ENCODE results near the gene NKAIN2. TPM values are rescaled to one million over a fixed set of nuclear protein-coding genes. Genes with fewer than 3 reads are reported as not detected.
"Not testable (repeated sequence)": the region's sequence is repeated elsewhere in the genome, so short reads cannot be mapped to it uniquely, and the experiment has no call there.

Gene NKAIN2
- polyA plus RNA-seq, 10 donors, result 5.3 to 9.9 (median 7.2) TPM

DNA sequence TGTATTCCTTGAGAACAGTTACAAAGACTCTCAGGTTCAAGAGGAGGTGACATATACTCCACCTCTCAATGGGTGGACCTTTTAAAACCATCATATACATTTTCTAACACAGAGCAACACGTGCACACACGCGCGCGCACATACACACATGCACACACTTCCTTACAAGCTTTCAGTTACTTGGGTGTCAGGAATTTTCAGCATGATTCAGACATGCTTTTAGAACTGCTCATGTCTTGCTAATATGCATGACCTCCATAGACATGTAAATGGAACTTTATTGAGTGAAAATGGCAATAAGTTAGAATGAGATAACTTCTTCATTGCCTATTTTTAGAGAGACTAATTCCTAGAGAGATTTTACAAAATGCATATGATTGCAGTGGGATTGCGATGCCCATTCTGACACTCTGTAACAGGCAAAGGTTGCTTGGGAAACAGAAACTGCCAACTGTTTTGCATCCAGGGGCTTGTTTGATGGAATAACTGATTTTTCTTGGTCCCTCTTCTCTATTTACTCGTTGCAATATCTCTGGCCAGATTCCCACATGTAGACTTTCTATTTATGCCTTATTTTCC, 627.2 kb downstream of the NKAIN2 start:
- no peak for DNase-seq

DNA sequence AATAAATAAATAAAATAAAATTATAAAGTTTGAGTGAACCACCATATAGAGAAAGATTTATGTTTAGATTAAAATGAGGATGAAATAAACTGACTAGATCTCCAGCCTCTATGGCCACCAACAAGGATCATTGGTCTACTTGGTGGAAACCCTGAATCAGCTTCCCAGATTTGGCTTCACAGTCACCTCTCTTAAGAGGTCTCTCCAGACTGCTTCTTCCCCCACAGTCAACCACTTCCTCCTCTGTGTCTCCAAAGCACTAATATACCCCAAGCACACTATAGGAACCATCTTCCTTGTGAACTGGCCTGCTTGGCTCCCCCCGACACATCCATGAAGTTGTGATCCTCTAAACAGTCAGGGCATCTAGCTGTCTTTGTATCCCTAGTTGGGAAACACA, 629.0 kb downstream of the NKAIN2 start:
- DNase-seq, result no peak

DNA sequence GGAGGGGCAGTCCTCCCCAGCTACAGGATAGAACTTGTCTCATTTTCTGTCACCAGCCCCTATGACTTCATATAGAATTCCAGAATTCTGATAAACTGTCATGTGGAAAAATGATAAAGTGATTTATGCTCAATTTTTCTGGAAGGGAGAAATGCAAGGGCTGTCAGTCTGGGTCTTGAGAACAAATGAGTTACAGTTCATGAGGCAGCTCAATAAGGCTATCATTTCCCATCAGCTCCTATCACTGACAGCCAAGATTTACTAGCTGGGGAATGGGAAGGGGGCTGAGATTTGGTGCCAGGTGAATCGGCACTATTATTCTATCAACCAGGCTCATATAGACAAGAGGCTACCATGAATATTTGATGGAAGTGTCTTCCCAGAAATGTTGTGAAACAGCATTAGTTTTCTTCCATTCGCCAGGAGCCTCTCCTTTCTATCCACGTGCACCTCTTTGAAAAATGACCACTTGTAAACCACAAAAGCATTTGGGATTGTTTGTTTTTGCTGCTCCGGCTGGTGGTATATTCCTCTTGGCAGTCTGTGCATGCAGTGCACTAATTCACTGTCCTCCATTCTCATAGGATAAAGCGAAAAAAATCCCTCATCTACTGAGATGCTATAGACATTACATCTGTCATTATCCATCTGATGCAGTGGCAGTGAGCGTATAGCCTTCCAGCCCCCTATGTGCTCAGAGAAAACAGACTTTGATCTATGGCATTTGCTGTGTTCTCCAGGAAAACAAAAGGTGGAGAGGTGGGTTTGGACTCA, 629.9 kb downstream of the NKAIN2 start:
- DNase-seq, result no peak

DNA sequence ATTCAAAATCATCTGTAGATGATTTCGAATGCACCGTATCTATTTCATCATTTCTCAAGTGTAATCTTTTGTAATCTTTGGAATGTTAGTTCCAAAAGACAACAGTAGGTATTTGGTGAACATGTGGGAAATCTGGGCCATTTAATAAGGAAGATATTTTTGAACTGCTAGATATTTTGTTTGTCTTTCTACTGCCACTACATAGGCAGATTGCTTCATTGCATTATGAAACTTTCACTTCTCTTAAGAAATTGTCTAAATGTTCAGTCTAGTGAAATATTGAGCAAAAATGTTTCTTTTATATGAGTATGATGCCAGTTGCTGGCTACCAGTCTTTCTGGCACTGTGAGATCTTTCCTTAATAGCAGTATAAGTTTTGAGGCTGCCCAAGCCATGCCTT, 630.8 kb downstream of the NKAIN2 start:
- DNase-seq, result no peak

DNA sequence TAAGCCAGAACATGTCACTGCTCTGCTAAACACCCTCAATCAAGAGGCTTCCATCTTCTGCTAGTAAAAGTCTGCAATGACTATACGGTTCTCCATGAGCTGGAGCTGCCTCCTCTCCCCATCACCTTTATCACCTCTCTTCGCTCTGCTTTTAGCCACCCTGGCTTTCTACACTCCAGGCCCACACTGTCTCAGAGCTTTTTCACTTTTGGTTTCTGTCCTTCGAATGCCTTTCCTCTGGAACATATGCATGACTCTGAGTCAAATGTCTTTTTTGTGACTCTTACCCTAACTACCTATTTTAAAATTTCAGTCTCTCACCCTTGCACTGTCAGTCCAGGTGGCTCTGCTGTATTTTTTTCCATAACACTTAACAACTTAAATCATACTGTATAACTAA, 633.1 kb downstream of the NKAIN2 start:
- no peak for DNase-seq

DNA sequence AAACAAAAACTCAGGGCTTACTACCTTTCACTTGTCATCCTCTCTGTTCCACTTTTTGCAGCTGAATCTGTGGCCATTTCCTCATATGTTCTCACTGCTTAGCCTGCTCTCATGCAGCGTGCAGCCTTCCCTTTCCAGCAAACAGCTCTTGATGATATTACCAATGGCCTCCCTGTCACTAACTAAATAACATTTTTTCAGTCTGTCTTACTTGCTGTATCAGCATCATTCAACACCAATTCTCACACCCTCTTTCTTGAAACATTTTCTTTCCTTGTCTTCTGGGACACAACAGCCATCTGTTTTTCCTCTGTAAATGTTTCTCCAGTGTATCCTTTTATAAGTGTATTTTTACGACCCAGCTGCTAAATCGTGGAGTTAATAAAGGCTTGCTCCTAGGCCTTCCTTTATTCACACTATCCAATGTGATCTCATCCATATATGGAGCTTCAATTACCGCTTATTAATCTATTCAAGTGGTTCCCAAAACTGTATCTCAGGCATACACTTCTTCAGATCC, 634.9 kb downstream of the NKAIN2 start:
- DNase-seq, result peak in 1 of 3 donors; percentile 56

DNA sequence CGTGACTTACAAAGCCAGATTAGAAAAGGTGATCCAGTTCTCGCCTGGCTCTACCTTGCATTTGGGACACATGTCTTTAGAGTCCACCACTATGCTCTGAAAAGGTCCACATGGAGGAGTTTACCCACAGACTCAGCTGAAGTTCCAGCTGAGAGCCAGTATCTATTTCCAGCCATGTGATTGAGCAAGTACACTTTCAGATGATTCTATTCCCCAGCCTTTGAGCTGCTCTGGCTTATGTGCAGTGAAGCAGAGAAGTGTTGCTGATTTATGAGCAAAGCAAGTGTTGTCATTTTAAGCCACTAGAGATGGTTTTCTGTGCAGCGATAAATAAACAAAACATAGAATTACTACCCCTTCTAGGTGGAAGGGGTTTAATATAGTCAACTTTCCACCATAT, 637.8 kb downstream of the NKAIN2 start:
- peak in 1 of 3 donors; percentile 22 for DNase-seq

DNA sequence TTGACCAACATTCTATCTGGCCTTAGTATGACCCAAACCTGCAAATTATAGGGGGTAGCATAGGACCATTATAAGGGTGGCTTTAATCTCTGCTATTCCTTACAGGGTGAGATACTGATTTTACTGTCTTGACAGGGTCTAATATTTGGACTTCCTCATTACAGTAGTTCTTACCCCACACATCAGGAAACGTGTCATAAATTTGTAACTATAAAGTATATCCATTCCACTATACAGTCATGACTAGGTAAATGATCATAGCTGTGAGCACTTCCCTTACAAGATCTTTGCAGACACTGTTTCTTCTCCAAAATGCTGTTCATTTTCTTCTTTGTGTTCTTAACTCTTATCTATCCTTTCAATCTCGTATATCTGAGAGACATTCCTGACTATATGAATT, 639.9 kb downstream of the NKAIN2 start:
- DNase-seq, result no peak

DNA sequence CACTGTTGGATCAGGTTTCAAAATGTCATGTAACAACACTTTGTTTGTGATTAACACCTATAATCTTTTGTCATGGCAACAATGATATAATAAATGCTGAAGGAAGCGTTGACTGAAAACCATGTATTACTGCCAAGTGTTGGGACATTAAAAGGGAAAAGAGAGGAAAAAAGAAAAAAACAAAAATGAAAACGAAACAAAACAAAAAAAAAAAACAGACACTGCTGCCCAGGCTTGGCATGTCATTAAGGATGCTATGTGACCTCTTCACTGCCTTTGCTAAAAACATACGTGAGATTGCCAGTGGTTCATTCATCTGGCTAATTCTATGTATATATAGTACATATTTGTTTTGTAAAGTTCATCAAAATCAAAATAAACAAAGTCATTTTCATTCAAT, 641.9 kb downstream of the NKAIN2 start:
- no peak for DNase-seq

DNA sequence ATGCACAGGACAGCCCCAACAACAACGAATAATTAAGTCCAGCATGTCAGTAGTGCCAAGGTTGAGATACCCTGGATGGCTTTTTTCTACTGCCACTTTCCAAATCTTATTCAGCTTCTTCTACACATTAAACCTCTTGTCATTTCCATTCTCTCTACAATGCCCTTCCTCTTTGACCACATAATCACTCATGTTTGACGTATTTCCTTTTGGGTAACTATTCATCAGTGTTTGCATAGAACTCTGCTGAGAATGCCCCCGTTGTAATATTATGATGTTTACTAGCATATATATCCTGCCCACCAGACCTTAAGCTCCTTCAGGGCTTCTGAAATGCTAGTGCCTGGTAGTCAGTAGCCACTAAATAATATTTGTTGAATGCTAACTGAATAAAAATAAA, 643.3 kb downstream of the NKAIN2 start:
- DNase-seq, result no peak

DNA sequence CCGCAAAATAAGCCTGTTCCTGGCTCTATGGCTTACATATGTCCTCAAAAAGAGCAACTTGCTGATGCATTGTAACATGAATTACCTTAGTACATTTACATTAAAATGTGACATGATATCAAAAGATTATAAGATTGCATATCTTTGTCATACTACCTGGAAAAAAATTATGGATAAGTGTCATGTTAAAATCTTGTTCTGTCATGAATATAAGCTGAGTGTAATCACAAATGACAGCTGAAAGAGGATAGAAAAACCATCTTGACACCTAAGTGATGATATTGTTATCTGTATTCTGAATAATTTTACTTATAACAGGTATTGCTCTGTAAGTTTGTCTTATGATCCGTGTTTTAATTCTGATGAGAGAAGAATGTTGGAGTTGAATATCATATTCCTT, 655.6 kb downstream of the NKAIN2 start:
- DNase-seq, result no peak

DNA sequence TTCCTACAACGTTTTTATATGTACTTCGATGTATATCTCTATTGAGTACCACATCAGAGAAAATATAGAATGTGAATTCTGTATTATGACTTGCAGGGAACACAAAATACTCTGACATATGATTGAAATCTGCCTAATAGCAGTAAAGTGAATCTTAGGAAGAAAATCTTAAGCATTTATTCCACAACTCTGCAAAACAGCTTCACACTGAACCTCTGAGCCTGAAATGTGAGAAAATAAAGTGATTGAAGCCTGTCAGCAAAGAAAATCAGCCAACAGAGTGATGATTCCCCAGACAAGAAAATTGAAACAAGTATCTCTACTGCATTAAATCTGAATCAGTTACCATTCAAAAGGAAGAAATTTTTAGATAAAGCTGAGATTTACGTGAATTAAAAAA, 659.1 kb downstream of the NKAIN2 start:
- DNase-seq, result no peak

DNA sequence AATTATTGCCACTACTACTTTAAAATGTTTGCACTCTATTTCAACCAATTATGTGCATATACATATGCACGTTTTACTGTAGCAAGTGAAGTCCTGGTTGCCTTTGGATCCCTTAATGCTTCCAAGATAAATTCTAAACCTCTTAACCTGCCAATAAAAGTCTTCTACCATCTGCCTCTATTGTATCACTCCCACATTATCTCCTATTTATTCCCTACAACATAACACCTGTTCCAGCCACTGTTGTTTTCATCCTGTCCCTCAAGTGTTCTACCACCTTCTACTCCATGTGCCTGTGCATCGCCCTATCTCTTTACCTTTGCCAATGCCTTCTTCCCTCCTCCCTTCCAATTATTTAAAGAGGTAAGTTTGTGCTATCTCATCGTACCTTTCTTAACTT, 659.6 kb downstream of the NKAIN2 start:
- DNase-seq, result no peak

DNA sequence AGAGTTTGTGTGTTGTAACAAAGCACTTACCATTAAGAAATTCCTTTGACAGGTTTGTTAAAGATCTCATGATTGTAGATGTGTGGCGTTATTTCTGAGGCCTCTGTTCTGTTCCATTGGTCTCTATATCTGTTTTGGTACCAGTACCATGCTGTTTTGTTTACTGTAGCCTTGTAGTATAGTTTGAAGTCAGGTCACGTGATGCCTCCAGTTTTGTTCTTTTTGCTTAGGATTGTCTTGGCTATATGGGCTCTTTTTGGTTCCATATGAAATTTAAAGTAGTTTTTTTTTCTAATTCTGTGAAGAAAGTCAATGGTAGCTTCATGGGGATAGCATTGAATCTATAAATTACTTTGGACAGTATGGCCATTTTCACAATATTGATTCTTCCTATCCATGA, 660.9 kb downstream of the NKAIN2 start:
- DNase-seq, result not testable (repeated sequence)

DNA sequence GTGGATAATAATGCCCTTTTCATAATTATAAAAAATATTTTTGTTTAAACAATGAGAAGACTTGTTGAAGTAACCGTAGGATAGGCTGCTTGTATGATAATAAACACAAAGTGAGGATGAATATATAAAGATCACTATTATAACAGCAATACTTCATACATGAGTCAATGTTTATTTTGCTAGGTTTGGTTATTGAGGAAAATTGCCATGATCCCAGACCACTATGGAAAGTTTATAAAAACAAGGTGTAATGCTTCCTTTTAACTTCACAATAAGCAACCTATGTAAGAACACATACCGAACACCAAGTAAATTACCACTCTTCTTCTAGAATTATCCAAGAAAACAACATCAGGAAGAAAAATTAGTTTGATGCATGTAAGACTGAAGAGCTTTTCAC, 663.3 kb downstream of the NKAIN2 start:
- no peak for DNase-seq

DNA sequence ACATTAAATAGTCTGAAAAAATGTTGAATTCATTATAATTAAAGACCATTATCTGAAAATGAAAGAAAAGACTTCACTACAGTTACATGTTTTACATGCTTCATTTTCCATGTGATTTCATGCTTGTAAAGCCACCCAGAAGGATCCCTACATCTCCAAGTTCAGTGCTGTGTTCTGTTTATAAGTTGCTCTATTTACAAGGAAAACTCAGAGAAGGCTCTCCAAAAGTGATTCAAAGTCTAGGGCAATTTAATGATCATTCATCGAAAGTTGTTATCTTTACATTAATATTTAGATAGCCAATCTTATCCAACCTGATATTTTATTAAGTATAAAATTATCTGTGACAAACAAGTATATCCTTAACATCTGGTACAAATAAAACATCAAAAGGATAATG, 663.7 kb downstream of the NKAIN2 start:
- no peak for DNase-seq

DNA sequence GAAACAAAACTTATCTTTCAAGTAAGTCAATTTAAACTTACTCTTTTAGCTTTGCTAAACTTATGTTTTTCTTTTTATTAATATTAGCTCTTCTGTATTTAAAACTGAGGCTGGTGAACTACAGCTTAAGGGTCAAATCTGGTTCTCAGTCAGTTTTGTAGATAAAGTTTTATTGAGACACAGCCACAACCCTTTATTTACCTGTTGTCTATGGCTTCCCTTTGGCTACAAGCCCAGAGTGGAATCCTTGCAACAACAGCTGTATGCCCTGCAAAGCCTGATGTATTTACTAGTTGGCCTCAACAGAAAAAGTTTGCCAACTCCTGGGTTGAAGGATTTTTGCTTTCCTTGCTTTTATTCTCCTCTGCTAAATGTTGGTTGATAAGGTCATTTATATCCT, 667.1 kb downstream of the NKAIN2 start:
- no peak for DNase-seq

DNA sequence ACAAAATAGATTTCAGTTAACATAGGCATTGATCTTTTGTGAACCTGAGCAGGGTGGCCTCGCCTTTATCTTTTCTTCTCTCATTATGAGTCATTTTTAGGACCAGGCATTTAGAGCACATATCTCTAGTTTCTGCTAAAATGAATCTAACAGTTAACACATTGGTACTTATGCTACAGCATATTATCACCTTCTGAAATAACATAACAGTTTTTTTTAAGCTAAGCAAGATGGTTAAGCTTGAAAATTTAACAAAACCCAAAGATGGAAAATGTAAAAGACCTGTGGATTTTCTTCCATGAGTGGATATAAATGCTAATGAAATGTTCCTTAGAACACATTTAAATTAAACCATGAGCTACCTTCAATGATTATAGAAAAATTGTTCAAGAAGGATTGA, 671.5 kb downstream of the NKAIN2 start:
- no peak for DNase-seq

DNA sequence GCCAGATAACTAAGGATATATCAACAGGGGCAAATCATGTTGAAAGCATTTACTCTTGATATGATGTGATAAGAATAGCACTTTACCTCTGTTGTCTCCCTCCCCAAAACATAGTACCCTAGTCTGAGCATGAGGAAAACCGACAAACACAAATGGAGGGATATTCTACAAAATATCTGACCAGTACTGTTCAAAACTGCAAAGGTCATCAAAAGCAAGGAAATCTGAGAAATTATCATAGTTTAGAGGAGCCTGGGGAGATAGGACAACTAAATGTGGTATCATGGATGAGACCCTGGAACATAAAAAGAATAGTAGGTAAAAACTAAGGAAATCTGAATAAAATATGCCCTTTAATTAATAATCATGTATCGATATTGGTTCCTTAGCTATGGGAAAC, 675.2 kb downstream of the NKAIN2 start:
- no peak for DNase-seq

DNA sequence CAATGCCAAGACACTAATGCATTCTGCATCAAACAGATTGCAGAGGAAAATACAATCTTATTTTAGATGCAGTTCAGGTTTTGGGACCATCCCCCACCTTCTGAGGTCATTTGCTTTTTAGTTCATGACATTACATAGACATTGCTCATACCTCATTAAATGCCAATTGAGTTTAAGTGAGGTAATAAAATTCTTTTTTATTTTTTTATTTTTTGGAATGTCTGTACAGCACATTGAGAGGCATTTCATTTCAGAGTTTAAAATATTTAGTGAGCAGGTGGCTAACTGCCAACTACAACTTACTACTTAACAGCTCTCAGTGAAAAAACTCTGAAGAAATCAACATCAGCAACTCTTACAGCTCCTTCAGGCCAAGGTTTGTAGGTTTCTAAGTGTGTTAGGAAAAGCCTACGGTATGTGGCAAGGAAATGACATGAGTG, 676.3 kb downstream of the NKAIN2 start:
- peak in 1 of 3 donors; percentile 2 for DNase-seq

DNA sequence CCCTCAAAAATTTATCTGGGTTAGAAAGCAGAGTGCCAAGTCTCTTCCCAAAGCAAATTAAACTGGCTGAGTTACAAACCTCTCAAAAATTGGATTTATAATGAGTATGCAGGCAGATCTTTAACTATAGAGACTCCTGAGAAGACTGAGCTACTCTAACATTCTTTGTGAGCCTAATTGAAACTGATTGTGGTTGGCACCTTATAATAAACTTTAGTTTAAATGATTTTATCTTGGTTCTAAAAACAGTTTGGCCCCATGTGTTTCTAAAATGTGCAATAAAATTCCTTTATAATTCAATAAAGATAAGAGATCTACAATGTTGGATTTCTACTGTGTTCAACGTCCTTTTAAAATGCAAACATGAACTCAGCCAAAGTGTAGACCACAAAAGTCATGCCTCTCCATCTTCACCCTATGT, 678.4 kb downstream of the NKAIN2 start:
- DNase-seq, result no peak

DNA sequence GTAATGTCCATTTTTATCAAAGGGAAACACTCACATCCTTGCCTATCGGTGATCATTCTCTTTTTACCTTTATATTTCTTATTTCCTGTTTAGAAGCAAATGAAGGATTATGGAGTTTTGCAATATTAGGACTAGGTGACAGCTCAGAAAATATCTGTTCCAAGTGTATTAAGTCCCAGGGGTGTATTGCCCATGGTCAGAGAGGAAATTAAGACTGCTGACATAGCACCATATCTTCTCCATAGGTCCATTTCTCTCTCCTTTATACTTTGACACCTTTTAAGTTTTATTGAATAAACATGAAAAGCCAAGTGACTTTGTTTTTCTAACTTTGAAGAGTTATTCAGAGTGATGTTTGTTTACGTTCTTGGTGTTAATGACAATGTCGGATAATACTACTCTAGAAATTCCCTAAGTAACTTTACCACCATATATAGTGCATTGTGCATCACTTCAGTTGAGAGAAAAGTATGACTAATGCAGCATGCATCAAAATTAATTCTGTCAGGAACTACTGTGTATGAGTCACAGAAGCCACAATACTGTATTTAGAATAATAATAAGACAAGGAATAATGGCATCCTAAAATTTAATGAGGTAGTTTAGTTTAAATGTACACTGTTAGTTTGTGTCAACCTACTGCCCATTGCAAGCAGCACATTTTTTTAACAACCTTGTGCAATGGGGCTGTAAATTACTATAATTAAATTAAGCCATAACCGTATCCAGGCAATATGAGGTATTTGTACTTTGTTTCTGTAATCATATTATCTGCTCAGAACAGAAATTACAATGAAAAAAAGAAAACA, 684.2 kb downstream of the NKAIN2 start:
- DNase-seq, result peak in 1 of 3 donors; percentile 38

DNA sequence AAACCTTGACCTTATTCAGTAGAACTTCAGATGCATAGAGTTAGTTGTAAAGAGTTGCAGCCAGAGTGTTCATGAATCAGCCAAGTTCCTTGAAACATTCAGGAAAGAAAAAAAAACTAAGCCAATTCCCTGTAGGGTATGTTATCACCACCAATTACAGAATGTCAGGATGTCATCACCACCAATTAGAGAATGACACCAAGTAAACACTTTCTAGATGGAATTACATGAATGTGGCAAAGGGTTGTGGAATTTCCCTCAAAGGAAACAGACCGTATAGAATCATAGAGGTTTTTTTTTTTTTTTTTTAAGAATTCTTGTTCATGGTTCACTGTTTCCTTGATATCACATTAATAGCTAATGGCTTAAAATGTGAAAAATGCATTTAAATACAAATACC, 686.5 kb downstream of the NKAIN2 start:
- DNase-seq, result peak in 1 of 3 donors; percentile 28

All from muscle of back (tissue), 11 donors.